ENCODE data around the gene RALGPS2.

The RALGPS2 gene

GRCh38 chr1:178724728-178725465, at the start of gene RALGPS2:
RALGPS2 (plus strand) TSS chr1:178725244; CDS start chr1:178776765, 51,521 bp downstream.
- DNase-seq (ENCODE audit: low read depth in 3 of 3): peak; percentile 37 to 49 (median 41)

- no peak for DNase-seq (ENCODE audit: low read depth in 3 of 3)
Measured at GRCh38 chr1:178679237-178679636, 45.8 kb upstream of the RALGPS2 start.

DNA sequence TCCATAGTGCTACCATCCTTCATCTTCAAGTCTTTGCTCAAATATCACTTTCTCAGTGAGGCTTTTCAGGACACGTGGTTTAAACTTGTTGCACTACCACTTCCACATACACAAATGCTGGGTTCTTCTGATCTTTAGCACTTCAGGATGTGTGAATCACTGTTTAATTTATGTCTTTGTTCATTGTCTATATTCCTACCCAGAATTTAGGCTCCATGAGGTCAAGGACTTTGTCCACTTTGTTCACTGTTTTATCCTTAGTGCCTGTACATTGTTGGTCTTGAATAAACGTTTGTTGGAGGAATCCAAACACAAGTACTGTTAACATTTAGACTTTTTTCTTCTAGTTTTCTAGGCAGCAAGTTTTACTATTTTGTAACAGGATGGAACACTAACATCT, 42.6 kb upstream of the RALGPS2 start:
- no peak for DNase-seq (ENCODE audit: low read depth in 3 of 3)

DNA sequence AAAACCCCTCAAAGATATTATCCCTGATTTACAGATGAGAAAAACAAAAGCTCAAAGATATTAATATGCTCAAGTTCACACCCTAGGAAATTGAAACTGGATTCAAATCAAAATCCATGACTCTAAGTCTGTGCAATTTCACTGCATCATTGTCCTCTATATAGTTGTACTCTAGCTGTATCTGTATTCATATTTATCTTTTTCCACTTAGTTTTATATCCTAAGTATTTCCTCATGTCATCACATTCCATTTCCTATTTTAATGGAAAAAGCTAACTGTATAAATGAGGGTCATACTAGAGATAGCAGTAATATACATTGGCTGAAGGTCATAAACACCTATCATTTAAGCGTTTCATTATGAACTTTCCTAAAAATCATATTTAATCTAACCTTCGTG, 42.2 kb upstream of the RALGPS2 start:
- DNase-seq (ENCODE audit: low read depth in 3 of 3): no peak

DNA sequence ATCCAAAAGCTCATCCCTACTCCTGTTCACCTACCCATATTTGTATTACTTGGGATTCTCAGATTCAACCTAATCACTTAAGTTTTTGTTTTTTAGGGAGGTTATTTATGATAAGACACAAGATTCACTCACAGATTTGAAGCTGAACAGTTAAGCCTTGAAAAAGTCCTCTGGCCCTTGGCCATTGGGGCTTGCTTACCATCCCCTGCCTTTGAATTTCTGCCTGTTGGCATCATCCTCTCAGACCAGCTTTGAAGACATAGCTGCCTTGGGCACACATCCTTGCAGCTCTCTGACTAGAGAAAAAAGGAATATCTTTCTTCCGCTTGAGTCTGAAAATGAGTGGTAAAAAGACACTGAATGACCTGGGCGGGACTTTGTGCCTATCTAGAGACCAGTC, 41.8 kb upstream of the RALGPS2 start:
- DNase-seq (ENCODE audit: low read depth in 3 of 3): no peak

GRCh38 chr1:178684111-178684510, 40.9 kb upstream of the RALGPS2 start:
- no peak for DNase-seq (ENCODE audit: low read depth in 3 of 3)

- DNase-seq (ENCODE audit: low read depth in 3 of 3): no peak
Measured at GRCh38 chr1:178684542-178685000, 40.5 kb upstream of the RALGPS2 start.

DNA sequence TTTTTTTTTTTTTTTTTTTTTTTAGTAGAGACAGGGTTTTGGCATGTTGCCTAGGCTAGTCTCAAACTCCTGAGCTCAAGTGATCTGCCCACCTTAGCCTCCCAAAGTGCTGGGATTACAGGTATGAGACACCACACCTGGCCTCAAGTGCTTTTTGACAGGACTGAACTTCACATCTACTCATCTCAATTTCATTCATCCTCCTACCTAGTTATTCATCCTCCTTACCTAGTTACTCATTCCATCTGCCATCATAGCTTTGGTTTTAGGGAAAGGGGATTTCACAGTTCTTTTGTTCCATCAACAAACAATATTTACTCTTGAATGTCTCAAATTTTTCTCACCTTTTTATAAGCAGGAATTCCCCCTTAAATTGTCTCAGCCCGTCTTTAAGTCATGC, 38.6 kb upstream of the RALGPS2 start:
- no peak for DNase-seq (ENCODE audit: low read depth in 3 of 3)

- DNase-seq (ENCODE audit: low read depth in 3 of 3): no peak
Measured at GRCh38 chr1:178688244-178688643, 36.8 kb upstream of the RALGPS2 start.

GRCh38 chr1:178689769-178690168, 35.3 kb upstream of the RALGPS2 start:
- no peak for DNase-seq (ENCODE audit: low read depth in 3 of 3)

- DNase-seq (ENCODE audit: low read depth in 3 of 3): no peak
Measured at GRCh38 chr1:178690496-178690895, 34.5 kb upstream of the RALGPS2 start.

- DNase-seq (ENCODE audit: low read depth in 3 of 3): no peak
Measured at GRCh38 chr1:178692564-178693327, 32.3 kb upstream of the RALGPS2 start.

DNA sequence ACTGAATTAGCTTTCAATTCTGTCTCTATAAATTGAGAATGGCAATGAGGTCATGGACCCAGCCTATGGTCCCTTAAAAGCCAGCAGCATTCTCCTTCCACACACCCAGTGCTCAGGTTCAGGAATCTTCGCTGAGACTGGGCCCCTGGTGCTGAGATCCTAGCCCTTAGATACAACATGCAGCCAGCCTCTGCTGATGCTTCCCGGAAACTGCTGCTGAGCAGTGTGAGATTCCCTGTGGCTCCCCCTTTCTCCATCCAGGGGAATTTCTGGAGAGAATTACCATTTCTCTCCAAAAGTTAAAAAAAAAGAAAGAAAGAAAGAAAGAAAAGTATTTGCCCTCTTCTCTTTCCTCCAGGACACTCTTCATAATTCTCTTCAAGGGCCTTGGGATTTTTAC, 31.7 kb upstream of the RALGPS2 start:
- DNase-seq (ENCODE audit: low read depth in 3 of 3): no peak

DNA sequence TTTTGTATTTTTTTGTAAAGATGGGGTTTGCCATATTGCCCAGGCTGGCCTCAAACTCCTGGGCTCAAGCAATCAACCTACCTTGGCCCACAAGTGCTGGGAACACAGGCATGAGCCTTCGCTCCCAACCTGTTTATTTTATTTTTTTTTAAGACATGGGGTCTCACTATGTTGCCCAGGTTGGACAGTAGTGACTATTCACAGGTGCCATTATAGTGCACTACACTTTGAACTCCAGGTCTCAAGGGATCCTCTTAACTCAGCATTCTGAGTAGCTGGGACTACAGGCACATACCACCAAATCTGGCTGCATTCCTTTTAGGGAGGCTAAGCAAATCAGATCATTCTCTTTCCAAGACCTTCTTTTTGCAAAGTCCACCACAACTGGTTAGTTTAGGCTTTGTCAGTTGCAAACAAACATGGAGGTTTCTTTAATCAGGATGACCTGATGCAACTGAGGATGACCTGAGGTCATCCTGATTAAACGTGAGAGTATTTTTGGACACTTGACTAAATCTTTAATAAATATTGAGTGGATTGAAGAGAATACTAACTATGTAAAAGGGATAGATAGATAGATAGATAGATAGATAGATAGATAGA, 30.0 kb upstream of the RALGPS2 start:
- no peak for DNase-seq (ENCODE audit: low read depth in 3 of 3)

DNA sequence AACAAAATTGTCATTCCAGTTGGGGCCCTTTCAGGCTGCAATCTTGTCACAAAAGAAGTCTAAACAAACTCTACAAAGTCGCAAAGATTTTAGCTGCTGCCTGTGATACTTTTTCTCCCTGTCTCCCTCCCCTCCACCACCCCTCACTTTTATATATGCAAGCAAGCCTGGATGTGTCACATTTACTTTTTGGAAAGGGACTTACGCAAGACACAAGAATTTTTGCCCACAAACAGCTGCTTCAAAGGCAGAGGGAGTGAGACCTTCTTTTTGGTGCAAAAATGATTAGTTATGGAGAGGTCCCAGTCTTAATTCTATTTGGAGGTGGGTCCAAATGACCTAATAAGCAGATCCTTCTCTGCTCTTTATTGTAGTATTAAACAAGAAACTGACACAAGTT, 22.9 kb upstream of the RALGPS2 start:
- no peak for DNase-seq (ENCODE audit: low read depth in 3 of 3)

GRCh38 chr1:178704833-178705232, 20.2 kb upstream of the RALGPS2 start:
- no peak for DNase-seq (ENCODE audit: low read depth in 3 of 3)

GRCh38 chr1:178706432-178706831, 18.6 kb upstream of the RALGPS2 start:
- DNase-seq (ENCODE audit: low read depth in 3 of 3): no peak

GRCh38 chr1:178713259-178713658, 11.8 kb upstream of the RALGPS2 start:
- DNase-seq (ENCODE audit: low read depth in 3 of 3): no peak

DNA sequence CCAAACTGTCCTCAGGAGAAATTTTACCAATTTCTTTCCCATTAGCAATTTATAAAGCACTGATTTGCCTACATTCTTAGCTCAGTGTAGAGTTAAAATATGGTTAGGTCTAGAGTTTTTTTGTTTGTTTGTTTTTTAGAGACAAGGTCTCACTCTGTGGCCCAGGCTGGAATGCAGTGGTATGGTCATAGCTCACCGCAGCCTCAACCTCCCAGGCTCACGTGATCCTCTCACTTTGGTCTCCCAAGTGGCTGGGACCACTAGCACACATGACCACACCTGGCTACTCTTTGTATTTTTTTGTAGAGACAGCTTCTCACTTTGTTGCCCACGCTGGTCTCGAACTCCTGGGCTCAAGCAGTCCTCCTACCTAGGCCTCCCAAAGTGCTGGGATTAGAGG, 10.6 kb upstream of the RALGPS2 start:
- no peak for DNase-seq (ENCODE audit: low read depth in 3 of 3)

DNA sequence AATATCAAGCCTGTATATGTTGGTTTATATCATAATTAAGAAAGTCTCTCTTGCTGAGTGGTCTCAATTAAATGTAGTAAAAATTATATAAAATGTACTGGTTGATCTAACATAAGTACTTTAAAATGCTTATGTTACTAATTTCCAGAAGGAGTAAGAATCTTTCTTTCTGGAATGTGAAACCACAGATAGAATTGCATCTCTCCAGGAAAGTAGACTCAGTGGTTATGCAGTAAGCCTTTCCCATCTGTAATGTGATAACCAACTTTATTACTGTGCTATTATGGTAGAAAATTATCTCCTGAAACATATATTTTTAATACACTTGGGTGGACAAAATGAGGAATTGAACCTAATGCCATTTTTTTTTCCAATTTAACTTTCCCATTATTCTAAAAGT, 8.9 kb upstream of the RALGPS2 start:
- no peak for DNase-seq (ENCODE audit: low read depth in 3 of 3)

GRCh38 chr1:178718520-178718919, 6.5 kb upstream of the RALGPS2 start:
- no peak for DNase-seq (ENCODE audit: low read depth in 3 of 3)

- DNase-seq (ENCODE audit: low read depth in 3 of 3): no peak
Measured at GRCh38 chr1:178723546-178723945, 1.5 kb upstream of the RALGPS2 start.

DNA sequence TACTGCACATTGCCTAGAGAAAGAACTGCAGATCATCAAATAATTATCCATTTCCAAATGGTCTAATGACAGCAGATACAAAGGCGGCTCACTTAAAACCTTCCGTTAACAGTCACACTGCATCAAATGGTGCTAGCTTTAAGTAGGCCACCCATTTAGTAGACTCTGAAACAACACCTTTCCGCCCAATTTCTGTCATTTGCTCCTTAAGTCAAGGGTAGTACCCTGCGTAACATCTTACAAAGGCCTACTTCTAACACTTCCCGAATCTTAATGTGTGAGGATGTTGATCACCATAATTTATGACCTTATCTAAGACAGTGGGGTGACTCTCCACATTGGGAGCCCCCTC, 692 bp upstream of the RALGPS2 start:
- DNase-seq (ENCODE audit: low read depth in 3 of 3): no peak

Data from stimulated activated CD4-positive, alpha-beta T cell treated with anti-CD3 and anti-CD28 coated beads, TNF-alpha, amount 100 ng/mL, for 4 hours (primary cell).